H9 (cell line): ENCODE data around the gene TBC1D22A. TPM values are rescaled to one million over a fixed set of nuclear protein-coding genes. Genes with fewer than 3 reads are reported as not detected.

Experiments used
- DNase-seq: peaks from one replicate; pipeline ENCODE4 v3.0.0-alpha.2; 2017
- H2AFZ ChIP-seq: one replicate; pipeline ENCODE4 v1.6.1; 2013; ENCODE audit warnings: mild to moderate bottlenecking, low read length, control low read depth, moderate library complexity
- H2AK5ac ChIP-seq: 2 replicates; pipeline ENCODE4 v1.6.1; 2013; ENCODE audit warnings: low read length, control low read depth, mixed read lengths; ENCODE audit not compliant: insufficient read length
- H2BK120ac ChIP-seq: one replicate; pipeline ENCODE4 v1.6.1; 2013; ENCODE audit warnings: low read depth, mild to moderate bottlenecking, low read length, control low read depth, inconsistent platforms; ENCODE audit not compliant: poor library complexity, severe bottlenecking
- H2BK12ac ChIP-seq: 2 replicates; pipeline ENCODE4 v1.6.1; 2013; ENCODE audit warnings: low read length, control low read depth, mixed read lengths, low read depth; ENCODE audit not compliant: insufficient read length
- H2BK15ac ChIP-seq: 2 replicates; pipeline ENCODE4 v1.6.1; 2013; ENCODE audit warnings: low read depth, low read length, control low read depth
- H2BK20ac ChIP-seq: one replicate; pipeline ENCODE4 v1.6.1; 2013; ENCODE audit warnings: low read depth, mild to moderate bottlenecking, low read length, control low read depth, inconsistent platforms; ENCODE audit not compliant: poor library complexity, severe bottlenecking
- H2BK5ac ChIP-seq: 2 replicates; pipeline ENCODE4 v1.6.1; 2013; ENCODE audit warnings: low read length, control low read depth, mixed read lengths; ENCODE audit not compliant: insufficient read length
- H3K14ac ChIP-seq: 2 replicates; pipeline ENCODE4 v1.6.1; 2013; ENCODE audit warnings: low read length, control low read depth; ENCODE audit not compliant: insufficient read depth
- H3K18ac ChIP-seq: 2 replicates; pipeline ENCODE4 v1.6.1; 2013; ENCODE audit warnings: low read depth, mild to moderate bottlenecking, mixed read lengths, low read length, control low read depth; ENCODE audit not compliant: insufficient read length
- H3K23ac ChIP-seq: 2 replicates; pipeline ENCODE4 v1.6.1; 2013; ENCODE audit warnings: low read length, control low read depth, mixed read lengths, low read depth; ENCODE audit not compliant: insufficient read length
- H3K23me2 ChIP-seq: 2 replicates; pipeline ENCODE4 v1.6.1; 2013; ENCODE audit warnings: low read depth, mild to moderate bottlenecking, mixed read lengths, low read length, control low read depth; ENCODE audit not compliant: insufficient read length, poor library complexity, severe bottlenecking
- H3K27ac ChIP-seq: 2 replicates; pipeline ENCODE4 v1.5.1; 2013; ENCODE audit warnings: low read length, control low read depth, mixed read lengths, low read depth; ENCODE audit not compliant: insufficient read length
- H3K27me3 ChIP-seq: 2 replicates; pipeline ENCODE4 v1.6.1; 2013; ENCODE audit warnings: low read length, control low read depth, inconsistent platforms; ENCODE audit not compliant: insufficient read depth
- H3K4ac ChIP-seq: 2 replicates; pipeline ENCODE4 v1.6.1; 2013; ENCODE audit warnings: low read depth, mild to moderate bottlenecking, control low read depth, inconsistent platforms, low read length, moderate library complexity
- H3K4me1 ChIP-seq: 2 replicates; pipeline ENCODE4 v1.6.1; 2013; ENCODE audit warnings: low read length, control low read depth, inconsistent platforms; ENCODE audit not compliant: insufficient read depth
- H3K4me2 ChIP-seq: 2 replicates; pipeline ENCODE4 v1.6.1; 2013; ENCODE audit warnings: low read length, control low read depth, mixed read lengths; ENCODE audit not compliant: insufficient read length, insufficient read depth
- H3K56ac ChIP-seq: 2 replicates; pipeline ENCODE4 v1.6.1; 2013; ENCODE audit warnings: low read depth, mild to moderate bottlenecking, mixed read lengths, low read length, control low read depth; ENCODE audit not compliant: insufficient read length
- H3K79me1 ChIP-seq: 2 replicates; pipeline ENCODE4 v1.6.1; 2013; ENCODE audit warnings: low read depth, mild to moderate bottlenecking, moderate library complexity, low read length, control low read depth, inconsistent platforms; ENCODE audit not compliant: insufficient read depth, poor library complexity, severe bottlenecking
- H3K79me2 ChIP-seq: 2 replicates; pipeline ENCODE4 v1.6.1; 2013; ENCODE audit warnings: low read length, control low read depth, inconsistent platforms; ENCODE audit not compliant: insufficient read depth
- H3K9ac ChIP-seq: 2 replicates; pipeline ENCODE4 v1.6.1; 2013; ENCODE audit warnings: low read length, control low read depth, mixed read lengths; ENCODE audit not compliant: insufficient read length; ENCODE audit errors: extremely low read depth
- H3K9me3 ChIP-seq: one replicate; pipeline ENCODE4 v1.6.1; 2013; ENCODE audit warnings: low read depth, low read length, inconsistent platforms; ENCODE audit not compliant: control insufficient read depth
- H3T11ph ChIP-seq: one replicate; pipeline ENCODE4 v1.6.1; 2013; ENCODE audit warnings: mild to moderate bottlenecking, low read length, control low read depth, inconsistent platforms
- H4K20me1 ChIP-seq: one replicate; pipeline ENCODE4 v1.6.1; 2013; ENCODE audit not compliant: control insufficient read depth, insufficient read length, insufficient read depth
- H4K5ac ChIP-seq: 2 replicates; pipeline ENCODE4 v1.6.1; 2013; ENCODE audit warnings: low read depth, mild to moderate bottlenecking, mixed read lengths, low read length, control low read depth; ENCODE audit not compliant: insufficient read length
- H4K8ac ChIP-seq: replicated peaks from 2 replicates; pipeline ENCODE4 v1.6.1; 2013; ENCODE audit warnings: low read length, control low read depth, mixed read lengths, low read depth; ENCODE audit not compliant: insufficient read length
- H4K91ac ChIP-seq: 2 replicates; pipeline ENCODE4 v1.6.1; 2013; ENCODE audit warnings: low read depth, mild to moderate bottlenecking, moderate library complexity, mixed read lengths, low read length, control low read depth; ENCODE audit not compliant: insufficient read length
- H3K27ac Mint-ChIP-seq, 3 experiments: 2 replicates in 2 of 3; 3 replicates in 1 of 3; pipeline ENCODE4 v1.8.0; 2020 to 2021; ENCODE audit warnings: mixed read lengths in 3 of 3, mild to moderate bottlenecking in 1 of 3, moderate library complexity in 1 of 3
- H3K27me3 Mint-ChIP-seq: 2 replicates; pipeline ENCODE4 v1.8.0; 2021; ENCODE audit warnings: low read depth, mild to moderate bottlenecking, moderate library complexity, mixed read lengths
- H3K36me3 Mint-ChIP-seq, 3 experiments: 2 replicates in 2 of 3; 3 replicates in 1 of 3; pipeline ENCODE4 v1.8.0; 2020 to 2021; ENCODE audit warnings: low read depth in 3 of 3, mixed read lengths in 3 of 3; ENCODE audit not compliant: insufficient read depth in 1 of 3
- H3K4me1 Mint-ChIP-seq, 2 experiments: 2 replicates each; pipeline ENCODE4 v1.8.0; 2020; ENCODE audit warnings: mixed read lengths in 2 of 2
- H3K4me3 Mint-ChIP-seq, 2 experiments: 2 replicates in 1 of 2; 3 replicates in 1 of 2; pipeline ENCODE4 v1.8.0; 2020 to 2021; ENCODE audit warnings: mild to moderate bottlenecking in 2 of 2, mixed read lengths in 2 of 2, moderate library complexity in 1 of 2
- H3K9me3 Mint-ChIP-seq, 2 experiments: 2 replicates in 1 of 2; 3 replicates in 1 of 2; pipeline ENCODE4 v1.8.0; 2020; ENCODE audit warnings: mild to moderate bottlenecking in 2 of 2, mixed read lengths in 2 of 2, moderate library complexity in 1 of 2
- WGBS: extraction: QIAGEN DNeasy Blood & Tissue Kit; methylation state at CpG from one replicate; pipeline ENCODE4 v1.1.7; 2013; ENCODE audit warnings: missing lambda C conversion rate, low lambda C conversion rate, mixed read lengths; ENCODE audit not compliant: insufficient read length; ENCODE audit errors: extremely low coverage; 5-methylcytosine and 5-hydroxymethylcytosine counted together
- total RNA-seq: library from RNA; stranded (reverse); gene quantifications from 2 replicates; pipeline ENCODE4 v1.2.1, GENCODE V29; 2021
- TF ChIP-seq, protein P1 (sequence below): fragments of 200-600 bp; sonication (generic); conservative IDR thresholded peaks from 3 replicates; pipeline ENCODE4 v1.8.0; 2021; ENCODE audit warnings: antibody characterized with exemption, mild to moderate bottlenecking

Gene TBC1D22A
- total RNA-seq, 1 experiment from 2014 or later, result 20.8 TPM

DNA sequence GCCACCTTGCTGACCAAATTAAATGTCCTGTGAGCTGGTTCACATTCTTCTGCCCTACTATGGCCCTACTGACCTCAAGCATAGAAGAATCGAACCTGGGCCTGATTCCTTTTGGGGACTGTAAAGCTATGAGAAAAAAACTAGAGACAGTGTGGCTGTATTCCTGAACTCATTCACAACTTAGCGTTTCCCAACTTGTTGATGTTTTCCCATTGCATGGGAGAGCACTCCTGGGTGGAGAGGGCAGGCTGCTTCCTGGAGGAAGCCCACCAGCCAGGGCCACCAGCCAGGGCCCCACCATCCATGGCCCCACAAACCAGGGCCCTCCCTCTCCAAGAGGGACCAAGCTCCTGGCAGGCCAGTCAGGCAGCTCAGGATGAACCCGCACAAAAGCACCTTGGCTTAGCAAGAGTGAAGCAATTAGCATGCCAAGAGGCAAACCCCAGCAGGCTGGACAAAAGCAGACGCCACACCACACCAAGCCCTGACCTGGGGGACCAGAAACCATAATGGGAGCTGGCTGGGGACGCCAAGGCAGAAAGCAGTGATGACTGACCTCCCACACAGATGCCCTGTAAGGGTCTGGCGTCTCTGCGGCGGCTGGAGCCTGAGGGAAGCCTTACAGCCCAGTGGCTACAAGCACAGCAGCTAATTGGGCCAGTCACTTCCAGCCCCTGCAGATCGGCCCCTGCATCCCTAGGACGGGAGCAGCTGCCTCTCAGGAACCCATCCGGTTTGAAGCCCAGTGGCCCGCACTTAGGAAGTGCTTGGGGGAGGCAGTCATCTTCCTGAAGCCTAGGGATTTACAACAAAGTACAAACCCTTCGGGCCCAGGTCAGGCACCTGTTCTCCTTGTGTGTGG lies 26.5 kb upstream of the TBC1D22A start:
- Histone ChIP-seq H2BK15ac (no peak overlapping the region), H2BK20ac (no peak overlapping the region), H4K20me1 (peaks cover 5% of the 10 kb centered on the region), H4K8ac (no peak overlapping the region), H3K18ac (no peak overlapping the region), H3K14ac (no peak overlapping the region), H3K27me3 (no peaks in the 10 kb centered on the region), H3T11ph (no peak overlapping the region), H2BK120ac (no peak overlapping the region), H3K9me3 (no peaks in the 10 kb centered on the region), H3K9ac (no peak overlapping the region), H3K4me1 (peaks cover 9% of the 10 kb centered on the region; the same call in 1 of the 2 replicates), H2BK12ac (no peak overlapping the region), H2BK5ac (no peak overlapping the region), H4K91ac (no peak overlapping the region), H3K4me2 (peak overlapping the region; percentile 66), H3K79me2 (peaks cover 2% of the 10 kb centered on the region; the same call in 1 of the 2 replicates), H3K4ac (no peak overlapping the region), H3K27ac (no peak overlapping the region), H3K56ac (no peak overlapping the region), H3K23me2 (no peaks in the 10 kb centered on the region), H2AFZ (no peak overlapping the region), H4K5ac (no peak overlapping the region), H3K79me1 (peaks cover 4% of the 10 kb centered on the region), H3K23ac (no peak overlapping the region), H2AK5ac (no peak overlapping the region)
- Mint-ChIP-seq H3K4me1 (peaks cover 42 to 51% of the 10 kb centered on the region in 2 experiments), H3K27ac (peak overlapping the region in 2 of 3 experiments; percentile 40 to 47; a peak in 4 of 7 replicates), H3K27me3 (peaks cover 7% of the 10 kb centered on the region; the same call in 1 of the 2 replicates), H3K9me3 (no peaks in the 10 kb centered on the region), H3K4me3 (peak overlapping the region; percentile 85 to 94), H3K36me3 (peaks cover 2 to 7% (median 6%) of the 10 kb centered on the region in 3 experiments; a peak in 6 of 7 replicates)
- peak; percentile 50 for DNase-seq
- no CpG with 5 or more reads among the region's 13 CpGs for WGBS
- TF ChIP-seq, protein P1, sequence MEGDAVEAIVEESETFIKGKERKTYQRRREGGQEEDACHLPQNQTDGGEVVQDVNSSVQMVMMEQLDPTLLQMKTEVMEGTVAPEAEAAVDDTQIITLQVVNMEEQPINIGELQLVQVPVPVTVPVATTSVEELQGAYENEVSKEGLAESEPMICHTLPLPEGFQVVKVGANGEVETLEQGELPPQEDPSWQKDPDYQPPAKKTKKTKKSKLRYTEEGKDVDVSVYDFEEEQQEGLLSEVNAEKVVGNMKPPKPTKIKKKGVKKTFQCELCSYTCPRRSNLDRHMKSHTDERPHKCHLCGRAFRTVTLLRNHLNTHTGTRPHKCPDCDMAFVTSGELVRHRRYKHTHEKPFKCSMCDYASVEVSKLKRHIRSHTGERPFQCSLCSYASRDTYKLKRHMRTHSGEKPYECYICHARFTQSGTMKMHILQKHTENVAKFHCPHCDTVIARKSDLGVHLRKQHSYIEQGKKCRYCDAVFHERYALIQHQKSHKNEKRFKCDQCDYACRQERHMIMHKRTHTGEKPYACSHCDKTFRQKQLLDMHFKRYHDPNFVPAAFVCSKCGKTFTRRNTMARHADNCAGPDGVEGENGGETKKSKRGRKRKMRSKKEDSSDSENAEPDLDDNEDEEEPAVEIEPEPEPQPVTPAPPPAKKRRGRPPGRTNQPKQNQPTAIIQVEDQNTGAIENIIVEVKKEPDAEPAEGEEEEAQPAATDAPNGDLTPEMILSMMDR, result no peak
